Loucy (cell line): Measurements from ENCODE around the gene HDGFL2.

Experiments
- H2AFZ ChIP-seq: fragments of 200-600 bp; sonication (generic); 2 replicates; pipeline ENCODE4 v1.6.0; 2016; ENCODE audit warnings: antibody characterized with exemption, mild to moderate bottlenecking, low read length, moderate library complexity
- H3F3A ChIP-seq: fragments of 200-600 bp; 2 replicates; pipeline ENCODE4 v1.6.0; 2016; ENCODE audit warnings: antibody characterized with exemption, low read depth, mild to moderate bottlenecking
- H3K27me3 ChIP-seq: fragments of 200-600 bp; sonication (generic); 2 replicates; pipeline ENCODE4 v1.6.1; 2014; ENCODE audit warnings: low read length, mild to moderate bottlenecking; ENCODE audit not compliant: insufficient read depth, poor library complexity, severe bottlenecking
- H3K36me3 ChIP-seq: fragments of 200-600 bp; sonication (generic); 2 replicates; pipeline ENCODE4 v1.6.1; 2016; ENCODE audit warnings: low read length; ENCODE audit not compliant: insufficient read depth
- H3K4me1 ChIP-seq: fragments of 200-600 bp; sonication (generic); 2 replicates; pipeline ENCODE4 v1.5.1; 2014; ENCODE audit warnings: low read length, mild to moderate bottlenecking; ENCODE audit not compliant: insufficient read depth, poor library complexity, severe bottlenecking
- H3K4me2 ChIP-seq: fragments of 200-600 bp; sonication (generic); 2 replicates; pipeline ENCODE4 v1.6.0; 2014; ENCODE audit warnings: antibody characterized with exemption, low read length, low read depth, mild to moderate bottlenecking; ENCODE audit not compliant: poor library complexity, severe bottlenecking
- H3K4me3 ChIP-seq: fragments of 200-600 bp; sonication (generic); 2 replicates; pipeline ENCODE4 v1.5.1; 2014; ENCODE audit warnings: low read length, mild to moderate bottlenecking, mixed read lengths; ENCODE audit not compliant: poor library complexity, severe bottlenecking
- H3K79me2 ChIP-seq: fragments of 200-600 bp; sonication (generic); 2 replicates; pipeline ENCODE4 v1.6.1; 2014; ENCODE audit warnings: low read length; ENCODE audit not compliant: insufficient read depth
- H3K9ac ChIP-seq: fragments of 200-600 bp; sonication (generic); 2 replicates; pipeline ENCODE4 v1.6.0; 2014; ENCODE audit warnings: mild to moderate bottlenecking, low read depth, low read length, moderate library complexity; ENCODE audit not compliant: poor library complexity, severe bottlenecking
- H3K9me2 ChIP-seq: fragments of 200-600 bp; sonication (generic); replicated peaks from 2 replicates; pipeline ENCODE4 v1.6.1; 2016; ENCODE audit warnings: low read depth, low read length, mixed read lengths
- H3K9me3 ChIP-seq: fragments of 200-600 bp; sonication (generic); 2 replicates; pipeline ENCODE4 v1.6.1; 2014; ENCODE audit warnings: mild to moderate bottlenecking, antibody characterized with exemption, low read length, low read depth; ENCODE audit not compliant: insufficient read depth
- H4K20me1 ChIP-seq: fragments of 200-600 bp; sonication (generic); 2 replicates; pipeline ENCODE4 v1.6.0; 2014; ENCODE audit warnings: antibody characterized with exemption, low read length, mild to moderate bottlenecking; ENCODE audit not compliant: insufficient read depth, poor library complexity, severe bottlenecking
- CTCF ChIP-seq: fragments of 200-600 bp; sonication (generic); conservative IDR thresholded peaks from 2 replicates; pipeline ENCODE4 v1.5.1; 2014; ENCODE audit warnings: mild to moderate bottlenecking, antibody characterized with exemption, low read length
- EZH2phosphoT487 ChIP-seq: fragments of 200-600 bp; IDR thresholded peaks from 2 replicates; pipeline ENCODE4 v1.6.1; 2018; ENCODE audit warnings: antibody characterized with exemption, mild to moderate bottlenecking, moderate library complexity, borderline replicate concordance

The HDGFL2 gene

GRCh38 chr19:4473011-4473762 is 1.1 kb downstream of the HDGFL2 start:
- no peak overlapping the region for H2AFZ ChIP-seq

GRCh38 chr19:4473763-4474513 is 1.8 kb downstream of the HDGFL2 start:
- Histone ChIP-seq H3K36me3 (peaks cover 16% of the 10 kb centered on the region; the same call in 1 of the 2 replicates), H4K20me1 (peaks cover 33% of the 10 kb centered on the region), H2AFZ (peak overlapping the region; percentile 13), H3K9me2 (no peaks in the 10 kb centered on the region), H3K9ac (peak overlapping the region; percentile 94), H3K27me3 (no peaks in the 10 kb centered on the region), H3F3A (0 out of 2 replicates have a peak, but pooled peaks cover 4% of the 10 kb centered on the region), H3K79me2 (peaks cover 40% of the 10 kb centered on the region), H3K4me1 (peaks cover 11% of the 10 kb centered on the region), H3K9me3 (no peaks in the 10 kb centered on the region), H3K4me3 (peak overlapping the region; percentile 80), H3K4me2 (peak overlapping the region; percentile 79)
- TF ChIP-seq CTCF: no peak
- no peak for TF ChIP-seq EZH2phosphoT487

More at GRCh38 chr19:4473011-4473762, 1.1 kb downstream of the HDGFL2 start:
- H3F3A ChIP-seq: 0 out of 2 replicates have a peak, but pooled peaks cover 4% of the 10 kb centered on the region
- H4K20me1 ChIP-seq: peaks cover 33% of the 10 kb centered on the region
- peaks cover 11% of the 10 kb centered on the region for H3K4me1 ChIP-seq
- H3K27me3 ChIP-seq: no peaks in the 10 kb centered on the region
- no peaks in the 10 kb centered on the region for H3K9me3 ChIP-seq
- H3K9me2 ChIP-seq: no peaks in the 10 kb centered on the region
- H3K4me3 ChIP-seq: peak overlapping the region; percentile 80
- H3K36me3 ChIP-seq: peaks cover 16% of the 10 kb centered on the region; the same call in 1 of the 2 replicates
- H3K4me2 ChIP-seq: peak overlapping the region; percentile 79
- peak overlapping the region; percentile 94 for H3K9ac ChIP-seq
- peaks cover 40% of the 10 kb centered on the region for H3K79me2 ChIP-seq
- TF ChIP-seq CTCF: no peak
- TF ChIP-seq EZH2phosphoT487: no peak

GRCh38 chr19:4474514-4475022 is 2.5 kb downstream of the HDGFL2 start:
- Histone ChIP-seq H3K9ac (peak overlapping the region; percentile 94), H3F3A (0 out of 2 replicates have a peak, but pooled peaks cover 4% of the 10 kb centered on the region)
- TF ChIP-seq CTCF (no peak), EZH2phosphoT487 (no peak)

More at GRCh38 chr19:4474514-4475022, 2.5 kb downstream of the HDGFL2 start:
- H3K4me3 ChIP-seq: peak overlapping the region; percentile 80
- H3K9me3 ChIP-seq: no peaks in the 10 kb centered on the region
- H4K20me1 ChIP-seq: peaks cover 33% of the 10 kb centered on the region
- H3K4me2 ChIP-seq: peak overlapping the region; percentile 79
- peaks cover 40% of the 10 kb centered on the region for H3K79me2 ChIP-seq
- peaks cover 16% of the 10 kb centered on the region; the same call in 1 of the 2 replicates for H3K36me3 ChIP-seq
- no peaks in the 10 kb centered on the region for H3K9me2 ChIP-seq
- H3K4me1 ChIP-seq: peaks cover 11% of the 10 kb centered on the region
- peak overlapping the region; percentile 13 for H2AFZ ChIP-seq
- H3K27me3 ChIP-seq: no peaks in the 10 kb centered on the region
